Activated naive CD8-positive, alpha-beta T cell treated with anti-CD3 and anti-CD28 coated beads for 36 hours (primary cell): ENCODE measurements around the gene ZER1. TPM values are rescaled to one million over a fixed set of nuclear protein-coding genes. Genes with fewer than 3 reads are reported as not detected.

ENCODE experiments used
- DNase-seq: peaks from one replicate; pipeline ENCODE4 v3.0.0; 2021
- H3K27ac Mint-ChIP-seq: one replicate; pipeline ENCODE4 v1.8.0; 2022; ENCODE audit warnings: mild to moderate bottlenecking, moderate library complexity, mixed read lengths
- H3K27me3 Mint-ChIP-seq: one replicate; pipeline ENCODE4 v1.8.0; 2022; ENCODE audit warnings: mild to moderate bottlenecking, mixed read lengths
- H3K36me3 Mint-ChIP-seq: one replicate; pipeline ENCODE4 v1.8.0; 2021; ENCODE audit warnings: mild to moderate bottlenecking, mixed read lengths
- H3K4me1 Mint-ChIP-seq: one replicate; pipeline ENCODE4 v1.8.0; 2021; ENCODE audit warnings: mixed read lengths
- H3K4me3 Mint-ChIP-seq: one replicate; pipeline ENCODE4 v1.8.0; 2022; ENCODE audit warnings: mild to moderate bottlenecking, moderate library complexity, mixed read lengths
- H3K9me3 Mint-ChIP-seq: one replicate; pipeline ENCODE4 v1.8.0; 2022; ENCODE audit warnings: mixed read lengths
- total RNA-seq, 2 experiments: library from RNA; stranded (reverse); gene quantifications; one replicate each; pipeline ENCODE4 v1.2.3, GENCODE V29; 2021

ZER1 gene
- total RNA-seq, 2 experiments from 2014 or later: 13.7 to 14.4 TPM

DNA sequence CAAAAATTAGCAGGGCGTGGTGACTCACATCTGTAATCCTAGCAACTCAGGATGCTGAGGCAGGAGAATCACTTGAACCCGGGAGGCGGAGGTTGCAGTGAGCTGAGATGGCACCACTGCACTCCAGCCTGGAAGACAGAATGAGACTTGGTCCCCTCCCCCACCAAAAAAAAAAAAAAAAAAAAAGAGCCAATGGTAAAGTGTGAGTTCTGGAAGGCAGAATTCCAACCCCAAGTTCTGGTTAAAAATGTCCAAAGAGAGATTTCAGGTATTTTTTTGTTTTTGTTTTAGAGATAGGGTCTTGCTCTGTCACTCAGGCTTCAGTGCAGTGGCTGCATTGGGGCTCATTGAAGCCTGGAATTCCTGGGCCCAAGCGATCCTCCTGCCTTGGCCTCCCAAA lies 84.3 kb downstream of the ZER1 start:
- Mint-ChIP-seq H3K4me1 (peaks cover 53% of the 10 kb centered on the region), H3K4me3 (peak overlapping the region; percentile 81), H3K27me3 (peaks cover 4% of the 10 kb centered on the region), H3K27ac (peak overlapping the region; percentile 88), H3K9me3 (no peaks in the 10 kb centered on the region), H3K36me3 (peaks cover 40% of the 10 kb centered on the region)
- no peak for DNase-seq

DNA sequence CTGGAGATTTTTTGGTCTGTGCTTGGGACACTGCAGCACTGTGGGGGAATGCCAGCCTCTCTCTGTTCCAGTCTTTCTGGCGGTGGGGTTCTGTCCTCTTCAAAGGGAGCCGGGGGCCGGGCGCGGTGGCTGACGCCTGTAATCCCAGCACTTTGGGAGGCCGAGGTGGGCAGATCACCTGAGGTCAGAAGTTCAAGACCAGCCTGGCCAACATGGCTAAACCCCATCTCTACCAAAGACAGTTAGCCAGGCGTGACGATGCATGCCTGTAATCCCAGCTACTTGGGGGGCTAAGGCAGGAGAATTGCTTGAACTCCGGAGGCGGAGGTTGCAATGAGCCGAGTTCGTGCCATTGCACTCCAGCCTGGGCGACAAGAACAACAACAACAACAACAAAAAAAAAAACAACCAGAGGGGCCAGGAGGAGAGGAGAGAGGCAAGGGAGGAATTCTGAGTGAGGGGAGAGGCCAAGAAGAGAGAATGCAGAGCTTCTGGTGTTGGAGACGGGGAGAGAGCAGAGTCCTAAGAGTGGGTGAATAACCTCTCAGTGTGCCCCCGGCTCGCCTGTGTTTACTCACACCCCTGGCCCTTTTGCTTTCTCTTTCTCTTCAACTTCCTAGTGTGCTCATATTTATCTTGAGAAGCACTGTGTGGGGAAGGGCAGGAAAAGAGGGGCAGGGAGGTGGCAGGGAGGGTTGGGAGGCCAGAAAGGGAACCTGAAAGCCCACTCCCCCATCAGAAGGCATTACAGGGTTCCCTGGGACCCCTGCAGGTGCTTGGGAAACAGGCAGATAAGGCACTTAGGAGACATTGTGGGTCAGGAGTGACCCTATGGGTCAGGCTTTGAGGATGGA lies 85.9 kb downstream of the ZER1 start:
- peak overlapping the region; percentile 97 for H3K4me3 Mint-ChIP-seq
- H3K9me3 Mint-ChIP-seq: no peaks in the 10 kb centered on the region
- H3K27ac Mint-ChIP-seq: peak overlapping the region; percentile 96
- H3K36me3 Mint-ChIP-seq: peaks cover 33% of the 10 kb centered on the region
- DNase-seq: peak; percentile 34
- peaks cover 4% of the 10 kb centered on the region for H3K27me3 Mint-ChIP-seq
- H3K4me1 Mint-ChIP-seq: peaks cover 44% of the 10 kb centered on the region

DNA sequence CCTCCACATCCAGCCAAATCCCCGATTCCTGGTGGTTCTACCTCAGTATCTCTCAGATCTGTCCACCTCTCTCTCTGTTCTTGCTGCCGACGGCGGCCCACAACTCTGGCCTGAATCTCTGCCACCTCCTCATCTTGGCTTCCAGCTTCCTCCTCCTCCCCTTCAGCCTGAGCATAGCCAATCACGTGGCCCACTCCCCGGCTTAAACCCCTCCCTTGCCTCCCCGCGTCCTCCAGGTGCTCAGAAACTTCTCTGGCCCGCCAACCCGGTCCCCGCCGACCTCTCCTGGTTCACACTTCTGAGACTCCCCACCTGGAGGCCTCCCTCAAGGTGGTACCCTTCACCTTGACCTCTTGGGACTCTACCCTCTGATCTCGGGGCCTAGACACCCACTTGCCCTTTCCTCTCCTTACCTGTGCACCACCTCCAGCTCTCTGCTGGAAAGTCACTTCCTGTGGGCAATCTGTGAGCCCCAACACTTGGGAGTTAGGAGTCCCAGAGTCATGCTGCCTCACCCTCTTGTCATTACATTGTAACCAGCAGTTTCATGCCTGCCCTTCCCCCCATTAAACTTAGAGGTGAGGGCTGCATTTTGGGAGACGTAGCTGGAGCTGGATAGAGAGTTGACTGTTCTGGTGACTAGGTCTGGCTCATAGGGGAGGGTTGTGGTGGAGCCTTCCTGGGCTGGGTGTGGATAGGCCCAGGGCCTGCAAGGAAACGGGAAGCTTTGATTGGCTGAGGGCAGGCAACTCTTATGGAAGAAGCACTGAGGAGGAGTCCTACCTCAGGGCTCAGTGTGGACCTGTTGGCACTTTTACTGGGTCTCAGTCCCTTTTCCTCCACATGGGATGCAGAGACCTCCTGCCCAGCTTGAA lies 87.2 kb downstream of the ZER1 start:
- Mint-ChIP-seq H3K9me3 (no peaks in the 10 kb centered on the region), H3K27ac (peak overlapping the region; percentile 96), H3K4me3 (peak overlapping the region; percentile 97), H3K4me1 (peaks cover 44% of the 10 kb centered on the region), H3K27me3 (no peaks in the 10 kb centered on the region), H3K36me3 (peaks cover 27% of the 10 kb centered on the region)
- peak; percentile 83 for DNase-seq

DNA sequence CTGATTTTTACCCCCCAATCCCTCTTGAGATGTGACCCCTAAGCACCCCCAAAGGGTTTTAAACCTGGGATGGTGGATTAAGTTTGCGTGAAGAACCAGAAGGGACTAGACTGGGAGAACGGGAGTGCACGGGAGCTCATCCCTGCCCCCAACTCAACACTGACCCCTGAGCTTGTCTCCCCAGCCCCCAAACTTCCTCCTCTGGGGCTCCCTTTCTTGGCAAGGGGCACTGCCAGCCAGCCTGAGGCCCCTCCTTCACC lies 87.7 kb downstream of the ZER1 start:
- H3K4me1 Mint-ChIP-seq: peaks cover 44% of the 10 kb centered on the region
- no peaks in the 10 kb centered on the region for H3K9me3 Mint-ChIP-seq
- DNase-seq: no peak
- H3K36me3 Mint-ChIP-seq: peaks cover 27% of the 10 kb centered on the region
- no peaks in the 10 kb centered on the region for H3K27me3 Mint-ChIP-seq
- H3K4me3 Mint-ChIP-seq: peak overlapping the region; percentile 97
- H3K27ac Mint-ChIP-seq: peak overlapping the region; percentile 96

- peak overlapping the region; percentile 97 for H3K4me3 Mint-ChIP-seq
- peak overlapping the region; percentile 96 for H3K27ac Mint-ChIP-seq
- peaks cover 27% of the 10 kb centered on the region for H3K36me3 Mint-ChIP-seq
- no peaks in the 10 kb centered on the region for H3K27me3 Mint-ChIP-seq
- H3K9me3 Mint-ChIP-seq: no peaks in the 10 kb centered on the region
- peaks cover 44% of the 10 kb centered on the region for H3K4me1 Mint-ChIP-seq
- peak; percentile 59 for DNase-seq
Measured at GRCh38 chr9:128683340-128684064, 88.2 kb downstream of the ZER1 start.

Other genes starting within 250 kb of the ZER1 start
- 100 to 1,000 TPM; 142 to 143 TPM for gene SPTAN1, start 219.3 kb downstream of the ZER1 start, total RNA-seq
- gene DYNC2I2, start 115.1 kb downstream of the ZER1 start, total RNA-seq: 10 to 100 TPM; 34.3 to 38.1 TPM
- gene SET, start 82.7 kb downstream of the ZER1 start, total RNA-seq: 100 to 1,000 TPM; 953 to 971 TPM
- gene PKN3, start 69.4 kb downstream of the ZER1 start, total RNA-seq: 1 to 10 TPM; 7.2 to 7.8 TPM
- gene ZDHHC12, start 47.8 kb downstream of the ZER1 start, total RNA-seq: 10 to 100 TPM; 47.1 to 52.6 TPM
- gene TBC1D13, start 15.3 kb upstream of the ZER1 start, total RNA-seq: 10 to 100 TPM; 16.3 to 18.8 TPM
- gene ENDOG, start 46.6 kb upstream of the ZER1 start, total RNA-seq: 10 to 100 TPM; 20.1 to 22.9 TPM
- 100 to 1,000 TPM; 109 to 111 TPM for gene SPOUT1, start 57.9 kb upstream of the ZER1 start, total RNA-seq
- gene KYAT1, start 110.0 kb upstream of the ZER1 start, total RNA-seq: 1 to 10 TPM; 7.4 to 9.4 TPM
- gene LRRC8A, start 110.2 kb upstream of the ZER1 start, total RNA-seq: 10 to 100 TPM; 19.9 to 20.3 TPM
- under 1 TPM; 0.49 to 0.52 TPM for gene PHYHD1, start 149.1 kb upstream of the ZER1 start, total RNA-seq
- 10 to 100 TPM; 10.1 to 11.3 TPM for gene DOLK, start 175.7 kb upstream of the ZER1 start, total RNA-seq
- 100 to 1,000 TPM; 128 to 130 TPM for gene NUP188, start 175.8 kb upstream of the ZER1 start, total RNA-seq